Epithelial cell of esophagus (primary cell): ENCODE measurements around the gene TTYH3.

Source experiments
- DNase-seq: peaks from one replicate; pipeline ENCODE4 v3.0.0; 2010; ENCODE audit warnings: low read depth
- H3K4me3 ChIP-seq: 2 replicates; pipeline ENCODE4 v1.5.1; 2011; ENCODE audit warnings: mild to moderate bottlenecking, low read length, control low read depth
- TF ChIP-seq, protein P1 (sequence below): IDR thresholded peaks from 2 replicates; pipeline ENCODE4 v1.5.1; 2011; ENCODE audit warnings: low read depth, mild to moderate bottlenecking, low read length, control low read depth, inconsistent platforms; ENCODE audit not compliant: insufficient read depth; ENCODE audit errors: missing control alignments

The TTYH3 gene

DNA sequence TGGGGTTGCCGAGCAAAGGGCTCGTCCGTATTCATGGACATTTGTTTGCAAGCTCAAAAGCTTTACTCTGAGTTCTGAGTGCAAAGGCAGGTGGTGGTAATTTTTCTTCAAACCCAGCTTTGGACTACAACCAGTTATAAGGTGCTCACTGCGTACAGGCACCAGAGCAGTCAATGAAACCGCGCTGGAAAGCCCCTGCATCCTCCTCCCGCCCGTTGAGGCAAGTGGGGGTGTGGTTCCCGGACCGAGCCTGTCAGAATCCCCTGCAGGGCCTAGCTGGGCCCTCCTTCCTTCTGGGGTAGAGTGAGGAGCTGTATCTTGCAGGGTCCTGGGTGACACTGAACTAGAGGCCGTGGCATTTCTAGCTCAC, 78.5 kb downstream of the TTYH3 start:
- H3K4me3 ChIP-seq = no peak overlapping the region
- TF ChIP-seq, protein P1, sequence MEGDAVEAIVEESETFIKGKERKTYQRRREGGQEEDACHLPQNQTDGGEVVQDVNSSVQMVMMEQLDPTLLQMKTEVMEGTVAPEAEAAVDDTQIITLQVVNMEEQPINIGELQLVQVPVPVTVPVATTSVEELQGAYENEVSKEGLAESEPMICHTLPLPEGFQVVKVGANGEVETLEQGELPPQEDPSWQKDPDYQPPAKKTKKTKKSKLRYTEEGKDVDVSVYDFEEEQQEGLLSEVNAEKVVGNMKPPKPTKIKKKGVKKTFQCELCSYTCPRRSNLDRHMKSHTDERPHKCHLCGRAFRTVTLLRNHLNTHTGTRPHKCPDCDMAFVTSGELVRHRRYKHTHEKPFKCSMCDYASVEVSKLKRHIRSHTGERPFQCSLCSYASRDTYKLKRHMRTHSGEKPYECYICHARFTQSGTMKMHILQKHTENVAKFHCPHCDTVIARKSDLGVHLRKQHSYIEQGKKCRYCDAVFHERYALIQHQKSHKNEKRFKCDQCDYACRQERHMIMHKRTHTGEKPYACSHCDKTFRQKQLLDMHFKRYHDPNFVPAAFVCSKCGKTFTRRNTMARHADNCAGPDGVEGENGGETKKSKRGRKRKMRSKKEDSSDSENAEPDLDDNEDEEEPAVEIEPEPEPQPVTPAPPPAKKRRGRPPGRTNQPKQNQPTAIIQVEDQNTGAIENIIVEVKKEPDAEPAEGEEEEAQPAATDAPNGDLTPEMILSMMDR = no peak
- no peak for DNase-seq

DNA sequence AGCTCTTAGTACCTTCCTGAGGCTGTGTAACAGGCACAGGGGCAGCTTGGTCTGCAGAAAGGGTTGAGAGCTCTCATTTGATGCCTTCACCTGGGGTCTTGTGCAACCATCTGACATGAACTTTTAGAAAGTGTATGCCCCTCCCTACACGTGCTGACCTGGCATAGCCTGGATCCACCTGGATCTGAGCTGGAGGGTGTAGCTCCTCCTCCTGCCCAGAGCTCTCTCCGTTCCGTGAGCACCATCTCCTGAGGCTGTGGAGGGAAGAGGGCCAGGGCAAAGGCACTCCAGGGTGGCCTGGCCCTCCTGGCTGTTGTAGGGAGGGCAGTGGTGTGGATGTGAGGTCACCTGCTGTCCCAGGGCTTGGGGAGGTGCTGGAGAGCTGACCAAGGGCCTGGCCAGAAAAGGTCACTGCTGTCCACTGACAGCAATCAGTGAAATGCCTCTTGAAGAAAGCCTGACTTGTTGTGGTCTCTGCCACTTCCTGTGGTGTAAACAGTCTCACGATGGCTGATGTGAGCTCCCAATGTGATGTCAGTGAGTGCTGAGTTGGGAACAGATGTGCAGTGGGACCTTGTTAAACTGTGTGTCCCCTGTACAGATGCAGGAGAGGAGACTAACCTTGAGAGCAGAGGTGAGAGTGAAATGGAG, 79.2 kb downstream of the TTYH3 start:
- TF ChIP-seq, protein P1 = no peak
- H3K4me3 ChIP-seq = no peak overlapping the region
- no peak for DNase-seq

DNA sequence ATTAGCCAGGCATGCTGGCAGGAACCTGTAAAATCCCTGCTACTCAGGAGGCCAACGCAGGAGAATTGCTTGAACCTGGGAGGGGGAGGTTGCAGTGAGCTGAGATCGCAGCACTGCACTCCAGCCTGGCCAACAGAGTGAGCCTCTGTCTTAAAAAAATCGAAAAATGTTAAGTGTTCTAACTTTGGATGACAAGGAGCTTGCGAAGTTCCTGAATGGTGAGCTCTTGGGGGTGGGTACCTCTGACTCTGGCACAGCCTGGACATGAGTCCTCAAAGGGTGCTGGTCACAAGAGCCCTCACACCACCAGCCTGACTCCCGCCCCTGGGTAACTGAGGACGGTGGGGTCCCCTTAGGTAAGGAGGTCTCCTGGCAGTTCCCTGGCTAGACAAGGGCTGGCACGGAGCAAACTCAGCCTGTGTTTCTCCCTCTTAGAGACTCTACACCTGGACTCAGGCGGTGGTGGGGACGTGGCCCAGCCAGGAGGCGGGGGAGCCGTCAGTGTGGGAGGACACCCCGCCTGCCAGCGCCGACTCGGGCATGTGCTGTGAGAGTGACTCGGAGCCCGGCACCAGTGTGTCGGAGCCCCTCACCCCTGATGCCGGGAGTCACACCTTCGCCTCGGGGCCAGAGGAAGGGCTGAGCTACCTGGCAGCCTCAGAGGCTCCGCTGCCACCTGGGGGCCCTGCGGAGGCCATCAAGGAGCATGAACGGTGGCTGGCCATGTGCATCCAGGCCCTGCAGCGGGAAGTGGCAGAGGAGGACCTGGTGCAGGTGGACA, 80.3 kb downstream of the TTYH3 start:
- DNase-seq = no peak
- TF ChIP-seq, protein P1 = no peak

DNA sequence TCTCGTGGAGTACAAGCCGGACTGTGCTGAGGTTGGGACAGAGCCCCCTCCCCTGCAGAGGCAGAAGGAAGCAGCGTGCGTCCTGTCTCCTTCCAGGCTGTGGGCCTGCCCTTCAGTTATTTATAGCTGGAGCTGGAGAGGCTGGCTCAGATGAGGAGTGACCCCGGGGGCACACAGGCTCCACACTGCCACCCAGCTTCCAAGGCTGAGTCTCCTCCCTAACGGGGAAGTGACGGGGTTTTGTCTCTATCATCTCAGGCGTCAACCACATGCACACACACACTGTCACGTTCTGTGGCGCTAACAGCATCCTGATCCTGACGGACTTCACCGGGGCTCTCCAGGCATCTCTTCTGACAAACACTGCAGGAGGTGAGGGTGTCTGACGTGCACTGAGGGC, 81.6 kb downstream of the TTYH3 start:
- DNase-seq = no peak
- H3K4me3 ChIP-seq = no peak overlapping the region
- TF ChIP-seq, protein P1 = no peak

More for the DNA sequence above, 80.3 kb downstream of the TTYH3 start:
- no peak overlapping the region for H3K4me3 ChIP-seq

DNA sequence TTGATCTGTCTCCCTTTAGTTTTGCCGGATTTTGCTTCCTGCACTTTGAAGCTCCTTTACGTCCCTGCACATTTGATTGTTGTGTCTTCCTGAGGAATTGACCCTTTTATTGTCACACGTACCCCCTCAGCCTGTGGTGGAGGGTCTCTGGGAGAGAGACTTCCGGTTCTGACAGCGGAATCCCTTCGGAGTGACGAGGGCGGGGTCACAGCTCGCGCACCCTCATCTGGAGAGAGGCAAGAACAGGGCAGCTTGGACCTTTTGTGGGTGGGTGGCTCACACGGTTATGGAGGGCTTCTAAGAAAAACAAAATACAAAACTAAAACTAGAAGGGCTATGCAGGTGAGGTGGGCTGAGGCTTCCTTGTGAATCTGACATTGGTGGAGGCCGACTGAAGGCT, 82.2 kb downstream of the TTYH3 start:
- TF ChIP-seq, protein P1 = no peak
- no peak for DNase-seq
- H3K4me3 ChIP-seq = no peak overlapping the region
